HepG2 (cell line): ENCODE measurements around the gene MICA. TPM values are rescaled to one million over a fixed set of nuclear protein-coding genes. Genes with fewer than 3 reads are reported as not detected.

Experiments used
- ATM ChIP-seq: fragments of 450-650 bp; IDR thresholded peaks from 2 replicates; pipeline ENCODE4 v1.7.1; 2017; ENCODE audit warnings: mild to moderate bottlenecking, borderline replicate concordance
- BCLAF1 ChIP-seq: fragments of 450-650 bp; IDR thresholded peaks from 2 replicates; pipeline ENCODE4 v1.6.1; 2017; ENCODE audit warnings: mild to moderate bottlenecking
- CAMTA2 ChIP-seq: sonication (generic); formaldehyde crosslinking; IDR thresholded peaks from 2 replicates; pipeline ENCODE4 v1.4.0; 2020; ENCODE audit warnings: mild to moderate bottlenecking, missing genetic modification reagents, borderline replicate concordance
- CENPX ChIP-seq: sonication (generic); formaldehyde crosslinking; IDR thresholded peaks from 2 replicates; pipeline ENCODE4 v1.9.0; 2021; ENCODE audit warnings: mild to moderate bottlenecking, missing genetic modification reagents, moderate library complexity
- ETS1 ChIP-seq: sonication (generic); formaldehyde crosslinking; IDR thresholded peaks from 2 replicates; pipeline ENCODE4 v1.4.0; 2020; ENCODE audit warnings: missing genetic modification reagents
- MATR3 ChIP-seq: sonication (generic); formaldehyde crosslinking; IDR thresholded peaks from 2 replicates; pipeline ENCODE4 v1.4.0; 2020; ENCODE audit warnings: missing genetic modification reagents
- MYC ChIP-seq: sonication (generic); formaldehyde crosslinking; IDR thresholded peaks from 2 replicates; pipeline ENCODE4 v1.9.0; 2021; ENCODE audit warnings: missing genetic modification reagents, borderline replicate concordance
- MYNN ChIP-seq: sonication (generic); formaldehyde crosslinking; IDR thresholded peaks from 2 replicates; pipeline ENCODE4 v1.4.0; 2020; ENCODE audit warnings: mild to moderate bottlenecking, low read depth, missing genetic modification reagents
- RFXANK ChIP-seq: IDR thresholded peaks from 2 replicates; pipeline ENCODE4 v1.6.1; 2016
- SIX1 ChIP-seq: sonication (generic); formaldehyde crosslinking; IDR thresholded peaks from 2 replicates; pipeline ENCODE4 v1.4.0; 2020; ENCODE audit warnings: missing genetic modification reagents, borderline replicate concordance
- TBP ChIP-seq: sonication (generic); formaldehyde crosslinking; IDR thresholded peaks from 2 replicates; pipeline ENCODE4 v1.5.0; 2020; ENCODE audit warnings: missing genetic modification reagents
- YEATS2 ChIP-seq: sonication (generic); formaldehyde crosslinking; IDR thresholded peaks from 2 replicates; pipeline ENCODE4 v1.4.0; 2020; ENCODE audit warnings: missing genetic modification reagents, borderline replicate concordance
- ZBTB44 ChIP-seq: sonication (generic); formaldehyde crosslinking; IDR thresholded peaks from 2 replicates; pipeline ENCODE4 v1.4.0; 2020; ENCODE audit warnings: missing genetic modification reagents
- ZMYM4 ChIP-seq: sonication (generic); formaldehyde crosslinking; IDR thresholded peaks from 2 replicates; pipeline ENCODE4 v1.8.1; 2023; ENCODE audit warnings: mild to moderate bottlenecking, missing genetic modification reagents
- ZNF33B ChIP-seq: sonication (generic); formaldehyde crosslinking; IDR thresholded peaks from 2 replicates; pipeline ENCODE4 v1.5.1; 2020; ENCODE audit warnings: mild to moderate bottlenecking, missing genetic modification reagents
- ZNF644 ChIP-seq: IDR thresholded peaks from 2 replicates; pipeline ENCODE4 v1.6.1; 2016; ENCODE audit warnings: low read depth
- ZNF747 ChIP-seq: sonication (generic); formaldehyde crosslinking; IDR thresholded peaks from 2 replicates; pipeline ENCODE4 v1.8.1; 2023; ENCODE audit warnings: missing genetic modification reagents, mild to moderate bottlenecking, borderline replicate concordance
- polyA plus RNA-seq, 8 experiments: library from polyadenylated mRNA; depleted of rRNA in 3 of 8; stranded (reverse) in 7 of 8; unstranded in 1 of 8; fragments of >200 nt; fragmentation: Illumina TruSeq in 4 of 8; extraction: Trizol in 4 of 8; gene quantifications; 2 replicates each; pipeline versions ENCODE4 v1.2.1 to v1.2.3, GENCODE V29; 2011 to 2016; ENCODE audit warnings: low read depth in 4 of 8, missing spikeins in 1 of 8, mixed read lengths in 1 of 8; ENCODE audit not compliant: insufficient read depth in 1 of 8
- total RNA-seq, 5 experiments: library from RNA; depleted of rRNA; stranded (reverse); fragments of >200 nt; fragmentation: Illumina TruSeq; extraction: Trizol; gene quantifications; 2 replicates each; pipeline ENCODE4 v1.2.3, GENCODE V29; 2016; ENCODE audit warnings: low read depth in 1 of 5
- TF ChIP-seq, protein P1 (sequence below): sonication (generic); formaldehyde crosslinking; IDR thresholded peaks from 2 replicates; pipeline ENCODE4 v1.4.0; 2020; ENCODE audit warnings: missing genetic modification reagents, borderline replicate concordance
- TF ChIP-seq, protein P2 (sequence below): sonication (generic); formaldehyde crosslinking; IDR thresholded peaks from 2 replicates; pipeline ENCODE4 v1.4.0; 2020; ENCODE audit warnings: missing genetic modification reagents

MICA gene
- total and polyA plus RNA-seq, 2 of the 13 experiments (the other 11 are each of a cell fraction or from before 2014, with no cell fraction given) = 21.6 to 38.1 TPM

- TF ChIP-seq, protein P1, sequence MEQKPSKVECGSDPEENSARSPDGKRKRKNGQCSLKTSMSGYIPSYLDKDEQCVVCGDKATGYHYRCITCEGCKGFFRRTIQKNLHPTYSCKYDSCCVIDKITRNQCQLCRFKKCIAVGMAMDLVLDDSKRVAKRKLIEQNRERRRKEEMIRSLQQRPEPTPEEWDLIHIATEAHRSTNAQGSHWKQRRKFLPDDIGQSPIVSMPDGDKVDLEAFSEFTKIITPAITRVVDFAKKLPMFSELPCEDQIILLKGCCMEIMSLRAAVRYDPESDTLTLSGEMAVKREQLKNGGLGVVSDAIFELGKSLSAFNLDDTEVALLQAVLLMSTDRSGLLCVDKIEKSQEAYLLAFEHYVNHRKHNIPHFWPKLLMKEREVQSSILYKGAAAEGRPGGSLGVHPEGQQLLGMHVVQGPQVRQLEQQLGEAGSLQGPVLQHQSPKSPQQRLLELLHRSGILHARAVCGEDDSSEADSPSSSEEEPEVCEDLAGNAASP (CRISPR knock-in tag) = no peak
- peak; percentile 21; the same call in 1 of the 2 replicates for TF ChIP-seq ZNF33B (CRISPR knock-in tag)
- no peak for TF ChIP-seq ZNF747 (CRISPR knock-in tag)
- TF ChIP-seq CAMTA2 = no peak
- no peak for TF ChIP-seq YEATS2 (CRISPR knock-in tag)
- no peak for TF ChIP-seq ZBTB44 (CRISPR knock-in tag)
- TF ChIP-seq RFXANK (CRISPR knock-in tag) = no peak
- TF ChIP-seq, protein P2, sequence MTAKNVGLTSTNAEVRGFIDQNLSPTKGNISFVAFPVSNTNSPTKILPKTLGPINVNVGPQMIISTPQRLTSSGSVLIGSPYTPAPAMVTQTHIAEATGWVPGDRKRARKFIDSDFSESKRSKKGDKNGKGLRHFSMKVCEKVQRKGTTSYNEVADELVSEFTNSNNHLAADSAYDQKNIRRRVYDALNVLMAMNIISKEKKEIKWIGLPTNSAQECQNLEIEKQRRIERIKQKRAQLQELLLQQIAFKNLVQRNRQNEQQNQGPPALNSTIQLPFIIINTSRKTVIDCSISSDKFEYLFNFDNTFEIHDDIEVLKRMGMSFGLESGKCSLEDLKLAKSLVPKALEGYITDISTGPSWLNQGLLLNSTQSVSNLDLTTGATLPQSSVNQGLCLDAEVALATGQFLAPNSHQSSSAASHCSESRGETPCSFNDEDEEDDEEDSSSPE (CRISPR knock-in tag) = peak; percentile 62
- TF ChIP-seq SIX1 (CRISPR knock-in tag) = no peak
- TF ChIP-seq MYC (CRISPR knock-in tag) = no peak; the same call in 1 of the 2 replicates
- TF ChIP-seq ATM = no peak
- no peak for TF ChIP-seq BCLAF1
- no peak for TF ChIP-seq CENPX (CRISPR knock-in tag)
- no peak for TF ChIP-seq MYNN
- no peak for TF ChIP-seq TBP (CRISPR knock-in tag)
- TF ChIP-seq ETS1 = 0 out of 2 replicates have a peak, but pooled peaks have one; percentile 35
- TF ChIP-seq MATR3 (CRISPR knock-in tag) = no peak
- no peak for TF ChIP-seq ZNF644 (CRISPR knock-in tag)
- no peak for TF ChIP-seq ZMYM4 (CRISPR knock-in tag)
Observed at GRCh38 chr6:31400467-31401289, 2.7 kb upstream of the MICA start (continued).
